K562 (cell line): ENCODE results near the gene DEPP1. TPM values are rescaled to one million over a fixed set of nuclear protein-coding genes. Genes with fewer than 3 reads are reported as not detected.

Experiments used
- ATAC-seq: fragments of 200-7000 bp; cut with Tn5 transposase; 3 replicates; pipeline ENCODE4 v1.9.1; 2020; ENCODE audit warnings: moderate library complexity
- BruUV-seq: library from RNA; stranded (reverse); fragments of 400-500 nt; replicated peaks from 2 replicates; lab custom pipeline; 2021; lab: Mats Ljungman, UMichigan
- CTCF ChIA-PET: fragments of 300-600 bp; formaldehyde crosslinking; extraction: SDS; loops from one replicate; lab custom pipeline; 2021; ENCODE audit warnings: low intra/inter-chr PET ratio; lab: Yijun Ruan, JAX
- POLR2A ChIA-PET: fragments of 300-600, 350-650 bp; sonication (Branson Sonifier 250); formaldehyde crosslinking; extraction: SDS; loops from one replicate; lab custom pipeline; 2021; ENCODE audit warnings: antibody characterized with exemption, inconsistent platforms; lab: Yijun Ruan, JAX
- DNase-seq, 4 experiments: peaks; one replicate each; pipeline versions ENCODE4 v3.0.0 to v3.0.0-alpha.2; 2011 to 2018; ENCODE audit warnings: low spot score in 3 of 4, mixed read lengths in 3 of 4; ENCODE audit errors: extremely low read depth in 1 of 4
- FAIRE-seq: peaks from 2 replicates; lab custom pipeline; 2011; peaks lifted over from hg19 to GRCh38; lab: Jason Lieb, UNC
- H2AFZ ChIP-seq: 2 replicates; pipeline ENCODE4 v1.6.0; 2011; ENCODE audit warnings: low read depth, low read length, control low read depth, inconsistent platforms
- H3K27ac ChIP-seq: fragments of 200-600 bp; 3 replicates; pipeline ENCODE4 v1.8.0; 2011; ENCODE audit warnings: low read depth, mild to moderate bottlenecking, control low read depth, inconsistent platforms, low read length, moderate library complexity, mixed read lengths; ENCODE audit errors: extremely low read depth
- H3K27me3 ChIP-seq, 2 experiments: fragments of 300-600 bp in 1 of 2; 2 replicates in 1 of 2; 3 replicates in 1 of 2; pipeline versions ENCODE4 v1.6.0 to v1.8.0; 2011; ENCODE audit warnings: inconsistent platforms in 2 of 2, low read length in 2 of 2, mild to moderate bottlenecking in 1 of 2, mixed read lengths in 1 of 2, moderate library complexity in 1 of 2; ENCODE audit not compliant: control insufficient read depth in 2 of 2, insufficient read depth in 2 of 2
- H3K36me3 ChIP-seq: fragments of 300-600 bp; 3 replicates; pipeline ENCODE4 v1.8.0; 2011; ENCODE audit warnings: mild to moderate bottlenecking, low read length, inconsistent platforms; ENCODE audit not compliant: control insufficient read depth, insufficient read depth
- H3K4me1 ChIP-seq, 2 experiments: fragments of 200-600 bp in 1 of 2; replicated peaks in 1 of 2; 2 replicates in 1 of 2; 3 replicates in 1 of 2; pipeline versions ENCODE4 v1.5.1 to v1.8.0; 2011; ENCODE audit warnings: inconsistent platforms in 2 of 2, low read length in 2 of 2, mild to moderate bottlenecking in 1 of 2, mixed read lengths in 1 of 2, moderate library complexity in 1 of 2; ENCODE audit not compliant: control insufficient read depth in 2 of 2, insufficient read depth in 2 of 2
- H3K4me2 ChIP-seq: 2 replicates; pipeline ENCODE4 v1.6.1; 2011; ENCODE audit warnings: low read length, control low read depth, inconsistent platforms, mixed read lengths; ENCODE audit not compliant: insufficient read depth
- H3K4me3 ChIP-seq: fragments of 200-600 bp; sonication (generic), shearing (Covaris generic); 2 replicates; pipeline ENCODE4 v1.5.1; 2016; ENCODE audit warnings: control low read depth, inconsistent platforms
- H3K79me2 ChIP-seq: fragments of 200-600 bp; 3 replicates; pipeline ENCODE4 v1.8.0; 2011; ENCODE audit warnings: low read length, inconsistent platforms; ENCODE audit not compliant: control insufficient read depth, insufficient read depth
- H3K9ac ChIP-seq, 2 experiments: 2 replicates each; pipeline versions ENCODE4 v1.6.0 to v1.6.1; 2011; ENCODE audit warnings: low read depth in 2 of 2, low read length in 2 of 2, control low read depth in 1 of 2, inconsistent platforms in 1 of 2, mild to moderate bottlenecking in 1 of 2, mixed read lengths in 1 of 2; ENCODE audit not compliant: insufficient read depth in 1 of 2
- H3K9me1 ChIP-seq: one replicate; pipeline ENCODE4 v1.6.0; 2011; ENCODE audit warnings: inconsistent platforms, mild to moderate bottlenecking, low read length, moderate library complexity; ENCODE audit not compliant: control insufficient read depth, insufficient read depth
- H3K9me3 ChIP-seq: replicated peaks from 2 replicates; pipeline ENCODE4 v1.5.1; 2011; ENCODE audit warnings: low read depth, low read length, inconsistent platforms; ENCODE audit not compliant: control insufficient read depth, insufficient read depth
- H4K20me1 ChIP-seq: replicated peaks from 2 replicates; pipeline ENCODE4 v1.6.1; 2011; ENCODE audit warnings: low read length, inconsistent platforms, mixed read lengths; ENCODE audit not compliant: control insufficient read depth, insufficient read depth
- EGR1 ChIP-seq: fragments of 450-650 bp; conservative IDR thresholded peaks from 2 replicates; pipeline ENCODE4 v1.6.1; 2017; ENCODE audit warnings: mild to moderate bottlenecking
- FOS ChIP-seq: IDR thresholded peaks from 3 replicates; pipeline ENCODE4 v1.6.1; 2011; ENCODE audit not compliant: insufficient read length; ENCODE audit errors: extremely low read depth
- FOXJ3 ChIP-seq: sonication (generic); formaldehyde crosslinking; IDR thresholded peaks from 2 replicates; pipeline ENCODE4 v1.4.0; 2020; ENCODE audit warnings: mild to moderate bottlenecking, missing genetic modification reagents
- IFI16 ChIP-seq: fragments of 250-450 bp; sonication (Bioruptor Pico); IDR thresholded peaks from 2 replicates; pipeline ENCODE4 v2.1.2; 2022; ENCODE audit warnings: mild to moderate bottlenecking, inconsistent platforms
- MED1 ChIP-seq: sonication (generic); formaldehyde crosslinking; IDR thresholded peaks from 2 replicates; pipeline ENCODE4 v1.8.1; 2023; ENCODE audit warnings: missing genetic modification reagents, borderline replicate concordance
- NR2C1 ChIP-seq, 2 experiments: fragments of 450-650 bp; IDR thresholded peaks; 2 replicates each; pipeline ENCODE4 v1.6.1; 2017; ENCODE audit warnings: mild to moderate bottlenecking in 2 of 2, antibody characterized with exemption in 1 of 2, inconsistent platforms in 1 of 2, missing compliant biosample characterization in 1 of 2, missing genetic modification characterization in 1 of 2
- RBFOX2 ChIP-seq: fragments of 200-400 bp; formaldehyde crosslinking; IDR thresholded peaks from 2 replicates; pipeline ENCODE4 v1.6.1; 2017; ENCODE audit warnings: low read depth, mild to moderate bottlenecking, low read length, moderate library complexity
- STAG1 ChIP-seq: sonication (generic); formaldehyde crosslinking; IDR thresholded peaks from 2 replicates; pipeline ENCODE4 v1.5.0; 2020; ENCODE audit warnings: missing genetic modification reagents, borderline replicate concordance
- TCF3 ChIP-seq: sonication (generic); formaldehyde crosslinking; IDR thresholded peaks from 2 replicates; pipeline ENCODE4 v1.4.0; 2020; ENCODE audit warnings: mild to moderate bottlenecking, missing genetic modification reagents
- ZFP36 ChIP-seq: fragments of 150-350 bp; IDR thresholded peaks from 2 replicates; pipeline ENCODE4 v1.6.1; 2018; ENCODE audit warnings: low read length, low read depth; ENCODE audit not compliant: partially characterized antibody
- WGBS: fragments of 100-300 bp; shearing (Covaris generic); methylation state at CpG from one replicate; pipeline ENCODE4 v1.1.6; 2016; ENCODE audit warnings: low coverage, mixed read lengths; ENCODE audit not compliant: insufficient coverage; ENCODE audit errors: missing lambda C conversion rate; 5-methylcytosine and 5-hydroxymethylcytosine counted together
- in situ Hi-C: fragments of 300-500 bp; cut with MboI; formaldehyde crosslinking; loops from 4 replicates; pipeline ENCODE4 v1.15.0; 2018; ENCODE audit warnings: inconsistent platforms, mixed read lengths
- intact Hi-C: fragments of 100-400 bp; cut with micrococcal nuclease; formaldehyde crosslinking; loops from 2 replicates; pipeline ENCODE4 v1.14.2; 2022
- polyA plus RNA-seq, 8 experiments: library from polyadenylated mRNA; depleted of rRNA in 4 of 8; stranded (reverse) in 5 of 8; unstranded in 3 of 8; fragments of >200 nt; fragmentation: Nextera tagmentation in 2 of 8; fragmentation: Illumina TruSeq in 1 of 8; extraction: Ambion mirVana in 2 of 8; extraction: Trizol in 1 of 8; gene quantifications; 2 replicates each; pipeline versions ENCODE4 v1.2.1 to v1.2.3, GENCODE V29; 2011 to 2014; ENCODE audit warnings: inconsistent platforms in 1 of 8, missing spikeins in 1 of 8
- total RNA-seq, 7 experiments: library from RNA; depleted of rRNA in 6 of 7; stranded (reverse); fragments of >200 nt in 6 of 7; fragmentation: Illumina TruSeq in 2 of 7; extraction: Trizol in 2 of 7; gene quantifications; 2 replicates each; pipeline versions ENCODE4 v1.2.1 to v1.2.3, GENCODE V29; 2011 to 2021; ENCODE audit warnings: low replicate concordance in 1 of 7

The DEPP1 gene
- total and polyA plus RNA-seq, 9 of the 15 experiments (the other 6 are each of a cell fraction or from before 2014, with no cell fraction given) = 0.04 to 0.54 (median 0.20) TPM; not detected in 1

- no peak overlapping the region for H3K4me2 ChIP-seq
- TF ChIP-seq FOS = no peak
- 0 out of 2 replicates have a peak, but pooled peaks have one; percentile 19 for TF ChIP-seq EGR1
- 0 out of 2 replicates have a peak, but pooled peaks have one; percentile 10 for TF ChIP-seq STAG1 (CRISPR knock-in tag)
- no peak for TF ChIP-seq FOXJ3
- no peak for TF ChIP-seq IFI16 (CRISPR knock-in tag)
- TF ChIP-seq TCF3 (CRISPR knock-in tag) = no peak
- no peak for TF ChIP-seq MED1 (CRISPR knock-in tag)
- no peak for TF ChIP-seq ZFP36
- peak; percentile 37; the same call in 1 of the 2 replicates for TF ChIP-seq RBFOX2
- peak; percentile 44; the same call in 1 of the 2 replicates for TF ChIP-seq NR2C1 (IDR thresholded peaks at IDR 0.05)
- TF ChIP-seq NR2C1 (tag; IDR thresholded peaks at IDR 0.05) = no peak; the same call in 1 of the 2 replicates
- TF ChIP-seq, all 486 proteins: peak for 4
- H4K20me1 ChIP-seq = no peaks in the 10 kb centered on the region
- no peak overlapping the region for H3K4me3 ChIP-seq
- CTCF ChIA-PET = no interaction called here
- no peaks in the 10 kb centered on the region for H3K9me3 ChIP-seq
- H3K9me1 ChIP-seq = no peaks in the 10 kb centered on the region
- in situ Hi-C loops = no loop called here
- H3K4me1 ChIP-seq = peaks cover 44 to 64% of the 10 kb centered on the region in 2 experiments
- no peaks in the 10 kb centered on the region for H3K79me2 ChIP-seq
- BruUV-seq = no TSS peak
- H3K27me3 ChIP-seq = peaks cover 0 to 6% of the 10 kb centered on the region in 2 experiments; a peak in 1 of 5 replicates
- peak overlapping the region in 1 of 2 experiments; percentile 65; a peak in 2 of 4 replicates for H3K9ac ChIP-seq
- DNase-seq = no peak
- 59% methylated on average over 25 of the region's 25 CpGs for WGBS
- FAIRE-seq = no peak
- no peak overlapping the region for H3K27ac ChIP-seq
- H2AFZ ChIP-seq = no peak overlapping the region
- POLR2A ChIA-PET = interaction anchor here (0.6 to 1.6 kb wide), 3 partner anchors 9 to 29 kb away, joined by 3 to 8 read pairs (median 4); no protein-coding TSS in a partner anchor
- intact Hi-C loops = loop anchor here (5.0 kb wide), 1 partner anchor 100 kb away; no protein-coding TSS in a partner anchor
- ATAC-seq = no peak
- no peaks in the 10 kb centered on the region for H3K36me3 ChIP-seq
These were observed 1.1 kb downstream of the DEPP1 start for GRCh38 chr10:44977287-44978212.
